ENCODE data around the gene FOXI1. TPM values are rescaled to one million over a fixed set of nuclear protein-coding genes. Genes with fewer than 3 reads are reported as not detected.

The FOXI1 gene
- total RNA-seq, 1 donor from 2014 or later = not detected

DNA sequence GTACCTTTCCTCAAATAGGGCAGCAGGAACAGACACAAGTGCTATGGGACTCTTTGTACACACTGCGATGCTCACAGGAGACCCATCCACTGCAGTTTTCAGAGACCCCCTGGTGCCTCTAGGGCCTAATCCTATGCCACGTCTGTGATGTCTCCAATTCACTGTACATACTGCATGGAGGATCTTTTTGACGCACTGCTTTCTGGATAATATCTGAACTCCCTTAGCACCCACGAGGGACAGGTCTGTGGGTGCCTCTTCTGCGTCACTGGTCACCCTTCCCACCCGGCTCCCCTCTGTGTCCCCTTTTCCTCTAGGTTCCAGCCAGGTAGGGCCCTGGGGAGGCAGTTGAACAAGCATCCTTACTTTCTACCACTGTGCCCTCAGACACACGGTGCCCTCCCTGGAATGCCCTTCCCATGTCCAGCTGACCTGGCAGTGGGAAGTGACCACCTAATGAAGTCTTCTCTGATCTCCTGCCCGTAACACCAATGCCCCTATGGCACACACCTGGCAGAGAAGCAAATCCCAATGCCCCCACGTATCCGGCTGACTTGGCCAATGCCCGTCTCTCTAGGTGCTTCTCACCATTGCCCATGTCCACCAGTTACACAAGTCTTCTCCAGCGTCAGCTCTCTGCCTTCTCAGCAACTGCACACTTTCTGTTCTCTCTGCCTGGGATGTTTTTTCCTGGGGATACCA is 41.5 kb downstream of the FOXI1 start:
- H3K36me3 ChIP-seq (ENCODE audit: insufficient read depth, low read length) = no peaks in the 10 kb centered on the region
- no peak for DNase-seq (ENCODE audit: low read depth)
- no peak for FAIRE-seq
- H3K4me2 ChIP-seq (ENCODE audit: low read length) = no peak overlapping the region
- H3K9me3 ChIP-seq (ENCODE audit: insufficient read depth, low read depth, low read length) = no peaks in the 10 kb centered on the region
- Mint-ChIP-seq H3K9me3 (ENCODE audit: unreplicated experiment) (peaks cover 5% of the 10 kb centered on the region), H3K27me3 (ENCODE audit: low read depth, unreplicated experiment) (peaks cover 32% of the 10 kb centered on the region), H3K27ac (ENCODE audit: unreplicated experiment) (no peak overlapping the region), H3K4me3 (ENCODE audit: unreplicated experiment) (no peak overlapping the region), H3K36me3 (ENCODE audit: low read depth, unreplicated experiment) (no peaks in the 10 kb centered on the region), H3K4me1 (ENCODE audit: low read depth, unreplicated experiment) (peaks cover 5% of the 10 kb centered on the region)
- no peaks in the 10 kb centered on the region for H3K27me3 ChIP-seq (ENCODE audit: insufficient read depth, low read length)
- peaks cover 11% of the 10 kb centered on the region for H3K4me1 ChIP-seq (ENCODE audit: insufficient read depth, low read length)
- TF ChIP-seq EZH2 (IDR thresholded peaks at IDR 0.05; ENCODE audit: insufficient read depth, low read length) = no peak
- TF ChIP-seq, protein P1, sequence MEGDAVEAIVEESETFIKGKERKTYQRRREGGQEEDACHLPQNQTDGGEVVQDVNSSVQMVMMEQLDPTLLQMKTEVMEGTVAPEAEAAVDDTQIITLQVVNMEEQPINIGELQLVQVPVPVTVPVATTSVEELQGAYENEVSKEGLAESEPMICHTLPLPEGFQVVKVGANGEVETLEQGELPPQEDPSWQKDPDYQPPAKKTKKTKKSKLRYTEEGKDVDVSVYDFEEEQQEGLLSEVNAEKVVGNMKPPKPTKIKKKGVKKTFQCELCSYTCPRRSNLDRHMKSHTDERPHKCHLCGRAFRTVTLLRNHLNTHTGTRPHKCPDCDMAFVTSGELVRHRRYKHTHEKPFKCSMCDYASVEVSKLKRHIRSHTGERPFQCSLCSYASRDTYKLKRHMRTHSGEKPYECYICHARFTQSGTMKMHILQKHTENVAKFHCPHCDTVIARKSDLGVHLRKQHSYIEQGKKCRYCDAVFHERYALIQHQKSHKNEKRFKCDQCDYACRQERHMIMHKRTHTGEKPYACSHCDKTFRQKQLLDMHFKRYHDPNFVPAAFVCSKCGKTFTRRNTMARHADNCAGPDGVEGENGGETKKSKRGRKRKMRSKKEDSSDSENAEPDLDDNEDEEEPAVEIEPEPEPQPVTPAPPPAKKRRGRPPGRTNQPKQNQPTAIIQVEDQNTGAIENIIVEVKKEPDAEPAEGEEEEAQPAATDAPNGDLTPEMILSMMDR (IDR thresholded peaks at IDR 0.05; ENCODE audit: insufficient read depth, low read depth, low read length) = no peak
- no peak overlapping the region for H2AFZ ChIP-seq (ENCODE audit: low read depth, low read length)
- no peaks in the 10 kb centered on the region for H4K20me1 ChIP-seq (ENCODE audit: insufficient read depth, low read length)
- H3K9ac ChIP-seq (ENCODE audit: low read length) = no peak overlapping the region
- no peaks in the 10 kb centered on the region for H3K79me2 ChIP-seq (ENCODE audit: insufficient read depth, low read length)
- H3K27ac ChIP-seq (ENCODE audit: low read depth, low read length) = no peak overlapping the region
- no peak overlapping the region for H3K4me3 ChIP-seq (ENCODE audit: insufficient read depth, low read depth, low read length)

DNA sequence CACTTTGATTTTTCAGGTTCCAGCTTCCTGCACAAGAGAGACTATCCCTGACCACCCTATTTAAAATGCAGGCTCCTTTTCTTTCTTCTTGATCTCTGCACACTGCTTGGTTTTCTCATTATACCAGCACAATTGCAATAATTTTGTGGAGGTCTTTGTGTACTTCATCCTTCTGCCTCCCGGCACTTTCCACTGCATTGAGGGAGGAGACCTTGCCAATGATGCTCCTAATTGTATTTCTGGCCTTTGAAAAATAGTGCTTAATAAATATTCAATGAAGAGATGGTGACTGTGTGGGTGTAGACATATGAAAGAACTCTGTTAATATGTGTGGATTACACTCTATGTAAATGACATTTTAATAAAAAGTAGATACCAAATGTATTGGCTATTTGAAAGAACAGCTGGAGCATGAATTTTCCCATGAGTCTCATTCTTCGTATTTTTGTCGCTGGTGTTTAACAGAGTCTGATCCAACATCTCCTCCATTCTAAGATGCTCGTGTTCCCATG is 42.1 kb downstream of the FOXI1 start:
- H3K4me3 Mint-ChIP-seq (ENCODE audit: unreplicated experiment) = no peak overlapping the region
- peaks cover 5% of the 10 kb centered on the region for H3K4me1 Mint-ChIP-seq (ENCODE audit: low read depth, unreplicated experiment)
- Histone ChIP-seq H3K4me3 (ENCODE audit: insufficient read depth, low read depth, low read length) (no peak overlapping the region), H3K4me1 (ENCODE audit: insufficient read depth, low read length) (peaks cover 11% of the 10 kb centered on the region), H3K4me2 (ENCODE audit: low read length) (no peak overlapping the region), H3K9ac (ENCODE audit: low read length) (no peak overlapping the region), H4K20me1 (ENCODE audit: insufficient read depth, low read length) (no peaks in the 10 kb centered on the region), H3K36me3 (ENCODE audit: insufficient read depth, low read length) (no peaks in the 10 kb centered on the region), H2AFZ (ENCODE audit: low read depth, low read length) (no peak overlapping the region), H3K9me3 (ENCODE audit: insufficient read depth, low read depth, low read length) (no peaks in the 10 kb centered on the region), H3K79me2 (ENCODE audit: insufficient read depth, low read length) (no peaks in the 10 kb centered on the region), H3K27me3 (ENCODE audit: insufficient read depth, low read length) (no peaks in the 10 kb centered on the region), H3K27ac (ENCODE audit: low read depth, low read length) (no peak overlapping the region)
- H3K27ac Mint-ChIP-seq (ENCODE audit: unreplicated experiment) = no peak overlapping the region
- TF ChIP-seq EZH2 (IDR thresholded peaks at IDR 0.05; ENCODE audit: insufficient read depth, low read length) = no peak
- TF ChIP-seq, protein P1 (IDR thresholded peaks at IDR 0.05; ENCODE audit: insufficient read depth, low read depth, low read length) = no peak
- peaks cover 28% of the 10 kb centered on the region for H3K27me3 Mint-ChIP-seq (ENCODE audit: low read depth, unreplicated experiment)
- no peak for FAIRE-seq
- DNase-seq (ENCODE audit: low read depth) = no peak
- H3K9me3 Mint-ChIP-seq (ENCODE audit: unreplicated experiment) = peaks cover 5% of the 10 kb centered on the region
- no peaks in the 10 kb centered on the region for H3K36me3 Mint-ChIP-seq (ENCODE audit: low read depth, unreplicated experiment)
